OCI-LY1 (cell line): ENCODE data around the gene ZFHX3.

Experiments used
- EZH2 ChIP-seq: fragments of 200-600 bp; sonication (generic), shearing (Covaris generic); IDR thresholded peaks from 2 replicates; pipeline ENCODE4 v1.8.0; 2017; ENCODE audit warnings: borderline replicate concordance, mixed run types, mild to moderate bottlenecking, antibody characterized with exemption, low read length, moderate library complexity, mixed read lengths
- TF ChIP-seq, protein P1 (sequence below): fragments of 200-600 bp; sonication (generic), shearing (Covaris generic); IDR thresholded peaks from 2 replicates; pipeline ENCODE4 v1.5.1; 2017; ENCODE audit warnings: mild to moderate bottlenecking, antibody characterized with exemption, low read length, moderate library complexity, mixed read lengths

DNA sequence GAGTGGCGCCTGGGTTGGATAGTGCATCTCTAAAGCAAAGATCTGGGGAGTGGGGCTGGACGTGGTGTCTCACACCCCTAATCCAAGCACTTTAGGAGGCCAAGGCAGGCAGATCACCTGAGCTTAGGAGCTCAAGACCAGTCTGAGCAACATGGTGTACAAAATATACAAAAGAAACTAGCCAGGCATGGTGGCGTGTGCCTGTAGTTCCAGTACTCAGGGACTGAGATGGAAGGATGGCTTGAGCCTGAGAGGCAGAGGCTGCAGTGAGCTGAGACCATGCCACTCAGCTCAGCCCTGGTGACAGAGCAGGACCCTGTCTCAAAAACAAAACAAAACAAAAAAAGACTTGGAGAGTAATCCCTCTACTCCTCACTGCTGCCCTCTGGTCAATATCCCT is 96.0 kb downstream of the ZFHX3 start:
- TF ChIP-seq, protein P1, sequence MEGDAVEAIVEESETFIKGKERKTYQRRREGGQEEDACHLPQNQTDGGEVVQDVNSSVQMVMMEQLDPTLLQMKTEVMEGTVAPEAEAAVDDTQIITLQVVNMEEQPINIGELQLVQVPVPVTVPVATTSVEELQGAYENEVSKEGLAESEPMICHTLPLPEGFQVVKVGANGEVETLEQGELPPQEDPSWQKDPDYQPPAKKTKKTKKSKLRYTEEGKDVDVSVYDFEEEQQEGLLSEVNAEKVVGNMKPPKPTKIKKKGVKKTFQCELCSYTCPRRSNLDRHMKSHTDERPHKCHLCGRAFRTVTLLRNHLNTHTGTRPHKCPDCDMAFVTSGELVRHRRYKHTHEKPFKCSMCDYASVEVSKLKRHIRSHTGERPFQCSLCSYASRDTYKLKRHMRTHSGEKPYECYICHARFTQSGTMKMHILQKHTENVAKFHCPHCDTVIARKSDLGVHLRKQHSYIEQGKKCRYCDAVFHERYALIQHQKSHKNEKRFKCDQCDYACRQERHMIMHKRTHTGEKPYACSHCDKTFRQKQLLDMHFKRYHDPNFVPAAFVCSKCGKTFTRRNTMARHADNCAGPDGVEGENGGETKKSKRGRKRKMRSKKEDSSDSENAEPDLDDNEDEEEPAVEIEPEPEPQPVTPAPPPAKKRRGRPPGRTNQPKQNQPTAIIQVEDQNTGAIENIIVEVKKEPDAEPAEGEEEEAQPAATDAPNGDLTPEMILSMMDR = no peak
- TF ChIP-seq EZH2 = no peak
